Activated T-helper 1 cell treated with Interleukin-2 at 50 U/mL for 16 hours (primary cell): Measurements from ENCODE around the gene ANGPTL2.
A peak's percentile ranks its signal among the peaks of the same experiment; 100 is the strongest.

Experiments used
- DNase-seq: peaks from one replicate; pipeline ENCODE4 v3.0.0-alpha.2; 2020; ENCODE audit warnings: low read depth

Gene ANGPTL2

DNA sequence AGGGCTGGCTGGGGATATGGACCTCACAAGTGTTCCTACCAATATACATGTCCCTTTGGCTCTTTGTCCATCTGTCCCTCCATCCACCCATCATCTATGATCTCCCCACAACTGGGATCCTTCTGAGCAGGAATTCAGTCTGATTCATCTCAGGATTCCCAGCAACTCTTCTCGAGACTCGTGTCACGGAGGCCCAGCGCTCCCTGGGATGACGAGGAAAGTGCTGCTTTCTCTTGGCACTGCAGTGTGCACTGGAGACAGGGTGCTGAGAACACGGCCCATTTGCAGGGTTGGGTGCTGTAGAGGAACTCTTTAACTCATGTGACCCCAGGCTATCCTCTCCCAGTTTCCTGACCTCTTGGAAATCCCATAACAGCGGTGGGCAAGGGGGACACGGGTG lies 72.9 kb downstream of the ANGPTL2 start:
- DNase-seq, result no peak

DNA sequence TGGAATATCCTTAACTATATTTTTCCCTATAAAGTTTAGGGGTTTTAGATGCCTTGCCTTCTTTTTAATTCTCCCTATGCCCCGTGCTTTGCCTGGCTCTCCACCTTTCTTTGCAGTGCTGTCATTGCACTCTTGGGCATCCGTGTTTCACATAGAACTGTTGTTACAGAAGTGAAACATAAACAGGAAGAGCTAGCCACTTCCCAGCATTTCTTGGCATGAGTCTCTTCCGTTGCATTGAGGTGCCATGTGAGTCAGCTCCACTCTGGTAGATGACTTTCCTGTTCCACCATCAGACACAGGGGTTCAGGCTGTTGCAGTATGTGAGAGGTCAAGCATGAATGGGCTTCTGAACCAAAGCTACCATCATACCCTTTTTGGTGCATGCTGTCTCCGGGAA lies 73.4 kb downstream of the ANGPTL2 start:
- DNase-seq, result peak; percentile 3

DNA sequence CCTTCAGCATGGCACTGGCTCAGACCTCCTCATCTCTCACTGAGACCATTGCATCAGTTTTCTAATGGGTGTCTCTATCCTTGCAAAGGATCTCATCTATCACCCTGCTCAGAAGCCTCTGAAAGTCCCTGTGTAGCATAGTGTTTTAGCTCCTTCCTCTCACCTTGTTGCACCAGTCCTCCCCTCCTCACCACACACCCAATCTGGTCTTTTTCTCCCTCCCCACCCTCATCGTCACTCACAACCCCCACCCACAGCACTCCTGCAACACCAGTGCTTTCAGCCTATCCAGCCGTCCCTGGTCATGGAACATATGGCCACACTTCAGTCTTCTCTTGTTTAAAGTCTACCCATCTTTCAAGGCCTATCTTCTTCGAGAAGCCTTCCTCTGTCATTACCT lies 74.5 kb downstream of the ANGPTL2 start:
- no peak for DNase-seq

DNA sequence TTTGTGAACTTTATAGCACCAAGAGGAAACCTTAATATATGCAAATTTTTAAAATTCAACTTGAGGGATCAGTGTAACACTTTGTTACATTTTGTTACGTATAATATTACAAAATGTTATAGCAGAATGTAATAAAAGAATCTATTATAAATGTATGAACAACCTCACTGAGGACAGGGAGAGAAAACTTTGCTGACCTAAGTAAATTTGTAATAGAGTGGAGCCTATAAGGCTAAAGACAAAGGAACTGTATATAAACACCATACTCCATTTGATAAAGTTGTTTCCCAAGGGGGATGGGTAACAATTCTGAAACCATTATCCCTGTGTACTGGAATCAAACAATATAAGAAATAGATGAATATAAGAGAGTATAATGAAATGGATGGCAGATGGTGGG lies 77.3 kb downstream of the ANGPTL2 start:
- no peak for DNase-seq

DNA sequence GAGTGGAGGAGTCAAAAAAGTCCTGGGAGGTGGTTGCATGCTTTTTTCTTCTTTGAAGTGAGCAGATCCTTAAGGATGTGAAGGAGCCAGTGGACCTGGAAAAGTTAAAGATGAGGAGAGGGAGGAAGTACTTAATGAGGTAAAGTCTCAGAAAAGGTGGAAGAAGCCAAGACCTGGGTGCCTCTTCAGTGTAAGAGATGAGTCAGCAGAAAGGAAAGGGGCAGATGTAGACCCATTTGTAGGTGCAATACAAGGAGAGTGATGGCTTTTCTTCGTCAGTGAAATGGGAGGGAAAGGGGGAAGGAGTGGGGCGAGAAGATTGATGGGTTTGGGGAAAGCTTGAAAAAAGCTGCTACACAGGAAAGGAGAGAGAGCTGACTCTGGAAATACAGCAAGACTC lies 82.9 kb downstream of the ANGPTL2 start:
- no peak for DNase-seq

DNA sequence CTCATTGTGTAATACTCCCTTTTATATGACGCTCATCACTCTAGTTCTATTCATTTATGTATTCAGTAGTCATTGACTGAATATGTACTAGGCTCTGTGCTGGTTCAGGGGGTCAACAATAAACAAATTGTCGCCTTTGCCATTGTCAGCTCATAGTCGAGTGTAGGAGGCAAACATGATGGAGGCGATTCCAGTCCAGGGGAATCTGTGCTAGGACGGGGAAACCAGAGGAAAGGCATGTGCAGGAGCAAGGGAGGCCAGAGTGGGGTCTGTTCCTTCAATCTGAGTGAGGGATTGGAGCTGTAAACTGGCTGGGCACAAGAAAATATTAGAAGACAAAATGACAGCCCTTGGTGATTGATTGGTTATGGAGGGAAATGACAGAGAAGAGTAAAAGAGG lies 83.9 kb downstream of the ANGPTL2 start:
- no peak for DNase-seq
